H1 (cell line): ENCODE results near the gene CRYBG1. TPM values are rescaled to one million over a fixed set of nuclear protein-coding genes. Genes with fewer than 3 reads are reported as not detected.

Experiments
- ASH2L ChIP-seq: fragments of 200-600, 300-600 bp; sonication (generic); IDR thresholded peaks from one replicate; pipeline ENCODE4 v1.7.1; 2017; ENCODE audit warnings: low read length
- BCL11A ChIP-seq, 2 experiments: IDR thresholded peaks; one replicate each; pipeline ENCODE4 v1.6.1; 2011; ENCODE audit warnings: low read depth in 2 of 2, low read length in 2 of 2, mild to moderate bottlenecking in 2 of 2
- CHD1 ChIP-seq: IDR thresholded peaks from 2 replicates; pipeline ENCODE4 v1.6.1; 2012; ENCODE audit warnings: low read depth, low read length, improper control_type of control experiment
- CHD7 ChIP-seq: fragments of 300-600 bp; sonication (generic); IDR thresholded peaks from 2 replicates; pipeline ENCODE4 v1.7.1; 2012; ENCODE audit warnings: low read length, moderate library complexity, mild to moderate bottlenecking, inconsistent platforms; ENCODE audit not compliant: insufficient replicate concordance
- E2F6 ChIP-seq: IDR thresholded peaks from 2 replicates; pipeline ENCODE4 v1.6.1; 2012; ENCODE audit warnings: inconsistent platforms
- EP300 ChIP-seq, 2 experiments: IDR thresholded peaks; 1 replicate in 1 of 2; 2 replicates in 1 of 2; pipeline ENCODE4 v1.6.1; 2011 to 2012; ENCODE audit warnings: low read depth in 2 of 2, low read length in 2 of 2, mild to moderate bottlenecking in 2 of 2, borderline replicate concordance in 1 of 2, inconsistent platforms in 1 of 2, moderate library complexity in 1 of 2
- RFX5 ChIP-seq: IDR thresholded peaks from 2 replicates; pipeline ENCODE4 v1.6.1; 2011; ENCODE audit warnings: low read depth, low read length, improper control_type of control experiment, borderline replicate concordance
- RNF2 ChIP-seq: fragments of 200-900, 300-1000 bp; sonication (generic); IDR thresholded peaks from 2 replicates; pipeline ENCODE4 v1.7.1; 2016; ENCODE audit warnings: borderline replicate concordance, low read depth, mild to moderate bottlenecking, antibody characterized with exemption, low read length; ENCODE audit not compliant: poor library complexity, severe bottlenecking; ENCODE audit errors: missing control alignments
- SRF ChIP-seq: IDR thresholded peaks from 2 replicates; pipeline ENCODE4 v1.6.1; 2011; ENCODE audit warnings: mild to moderate bottlenecking, low read depth, low read length, moderate library complexity
- TAF7 ChIP-seq: optimal IDR thresholded peaks from 2 replicates; pipeline ENCODE3; 2011; ENCODE audit warnings: low read depth, mild to moderate bottlenecking, inconsistent platforms, low read length, moderate library complexity, borderline replicate concordance
- TCF12 ChIP-seq: IDR thresholded peaks from 2 replicates; pipeline ENCODE4 v1.6.1; 2011; ENCODE audit warnings: low read depth, mild to moderate bottlenecking, low read length
- polyA plus RNA-seq, 7 experiments: library from polyadenylated mRNA; depleted of rRNA in 3 of 7; stranded (reverse) in 5 of 7; unstranded in 2 of 7; fragments of >200 nt in 5 of 7; fragments of 200-250 nt in 2 of 7; gene quantifications; 1 replicate in 5 of 7; 2 replicates in 1 of 7; 4 replicates in 1 of 7; pipeline versions ENCODE4 v1.2.1 to v1.2.3, GENCODE V29; 2011 to 2013; ENCODE audit warnings: missing spikeins in 2 of 7, mixed read lengths in 2 of 7
- total RNA-seq: library from RNA; stranded (reverse); fragmentation: NEBNext Ultra II Directional; extraction: Animal tissue kit (Norgen Biotek cat#: 25700); gene quantifications from 2 replicates; pipeline ENCODE4 v1.2.1, GENCODE V29; 2021

The CRYBG1 gene
- total and polyA plus RNA-seq, 2 of the 8 experiments (the other 6 are each of a cell fraction or from before 2014, with no cell fraction given): 2.2 to 11.6 TPM

GRCh38 chr6:106496823-106497222, 136.3 kb downstream of the CRYBG1 start (continued):
- no peak for TF ChIP-seq CHD7
- TF ChIP-seq E2F6: no peak
- no peak for TF ChIP-seq TCF12
- TF ChIP-seq ASH2L: no peak
- no peak for TF ChIP-seq RFX5
- TF ChIP-seq RNF2: no peak
- no peak for TF ChIP-seq EP300 (IDR thresholded peaks at IDR 0.05; ENCODE audit: borderline replicate concordance in 1 of 2, low read depth in 2 of 2, low read length in 2 of 2)
- TF ChIP-seq SRF: no peak
- TF ChIP-seq CHD1: no peak
- TF ChIP-seq BCL11A (IDR thresholded peaks at IDR 0.05; ENCODE audit: low read depth in 2 of 2, low read length in 2 of 2): no peak
- TF ChIP-seq TAF7: no peak
